ENCODE data around the gene CARD11. TPM values are rescaled to one million over a fixed set of nuclear protein-coding genes. Genes with fewer than 3 reads are reported as not detected.

CARD11 gene
- polyA plus RNA-seq, 1 of the 3 experiments (the other 2 are of a cell fraction), result not detected

DNA sequence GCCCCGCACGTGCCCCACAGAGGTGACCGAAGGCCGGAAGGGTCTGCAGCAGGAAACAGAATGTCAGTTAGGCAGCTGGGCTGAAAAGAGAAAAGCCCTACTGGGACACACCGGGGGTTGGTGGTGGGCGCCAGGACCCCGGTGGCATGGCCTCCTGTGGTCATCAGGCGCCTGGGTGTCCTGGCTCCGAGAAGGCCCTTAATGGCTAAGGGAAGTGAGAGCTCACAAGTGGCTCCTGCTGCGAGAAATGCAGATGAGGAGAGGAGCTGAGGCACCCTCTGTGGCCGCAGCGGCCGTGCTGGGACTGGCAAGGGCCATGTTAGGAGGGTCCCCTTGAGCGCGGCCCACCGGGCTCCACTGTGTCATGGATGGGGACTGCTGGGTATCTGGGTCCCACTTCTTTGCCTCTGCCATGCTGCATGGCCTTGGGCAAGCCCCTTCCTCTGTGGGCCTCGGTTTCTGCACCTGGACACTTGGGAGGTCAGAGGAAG, 120.3 kb downstream of the CARD11 start:
- peaks cover 23% of the 10 kb centered on the region for H3K27me3 ChIP-seq (ENCODE audit: insufficient read depth)
- no peak for DNase-seq
- H3K9me2 ChIP-seq, result no peaks in the 10 kb centered on the region
- 71% methylated on average over 16 of the region's 17 CpGs for WGBS (ENCODE audit: low lambda C conversion rate)
- POLR2A ChIA-PET, result no interaction called here
- H3K36me3 ChIP-seq (replicated peaks in 1 of 2; ENCODE audit: control insufficient read depth in 1 of 2, insufficient read depth in 2 of 2, low read length in 1 of 2), result no peaks in the 10 kb centered on the region
- CTCF ChIA-PET, result interaction anchor here (0.7 to 3.0 kb wide), 7 partner anchors 9 to 232 kb away, joined by 4 to 32 read pairs (median 13); no protein-coding TSS in a partner anchor
- H3K4me2 ChIP-seq, result no peak overlapping the region
- H3F3A ChIP-seq (replicated peaks; ENCODE audit: insufficient read depth), result no peaks in the 10 kb centered on the region
- no peak overlapping the region for H3K27ac ChIP-seq (ENCODE audit: low read depth in 2 of 2, low read length in 1 of 2)
- H3K4me1 ChIP-seq (ENCODE audit: control insufficient read depth in 1 of 2, insufficient read depth in 2 of 2, low read depth in 1 of 2, low read length in 1 of 2), result peaks cover 0 to 14% of the 10 kb centered on the region in 2 experiments; a peak in 1 of 4 replicates
- H4K20me1 ChIP-seq (ENCODE audit: insufficient read depth), result no peaks in the 10 kb centered on the region
- H3K9me3 ChIP-seq, result no peaks in the 10 kb centered on the region
- no peak overlapping the region for H2AFZ ChIP-seq (ENCODE audit: low read depth)
- no peak overlapping the region for H3K4me3 ChIP-seq (ENCODE audit: low read depth in 2 of 2, low read length in 1 of 2)
- no peaks in the 10 kb centered on the region for H3K79me2 ChIP-seq (ENCODE audit: insufficient read depth)
- no peak overlapping the region for H3K9ac ChIP-seq
- TF ChIP-seq GATA2 (CRISPR knock-in tag; IDR thresholded peaks at IDR 0.05), result no peak
- no peak for TF ChIP-seq RFX5 (IDR thresholded peaks at IDR 0.05; ENCODE audit: low read length)
- TF ChIP-seq, protein P1, sequence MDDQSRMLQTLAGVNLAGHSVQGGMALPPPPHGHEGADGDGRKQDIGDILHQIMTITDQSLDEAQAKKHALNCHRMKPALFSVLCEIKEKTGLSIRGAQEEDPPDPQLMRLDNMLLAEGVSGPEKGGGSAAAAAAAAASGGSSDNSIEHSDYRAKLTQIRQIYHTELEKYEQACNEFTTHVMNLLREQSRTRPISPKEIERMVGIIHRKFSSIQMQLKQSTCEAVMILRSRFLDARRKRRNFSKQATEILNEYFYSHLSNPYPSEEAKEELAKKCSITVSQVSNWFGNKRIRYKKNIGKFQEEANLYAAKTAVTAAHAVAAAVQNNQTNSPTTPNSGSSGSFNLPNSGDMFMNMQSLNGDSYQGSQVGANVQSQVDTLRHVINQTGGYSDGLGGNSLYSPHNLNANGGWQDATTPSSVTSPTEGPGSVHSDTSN (IDR thresholded peaks at IDR 0.05), result no peak
- no peak for TF ChIP-seq FOSL2 (IDR thresholded peaks at IDR 0.05; ENCODE audit: borderline replicate concordance, low read depth)
- TF ChIP-seq RAD21 (IDR thresholded peaks at IDR 0.05; ENCODE audit: low read length), result no peak
- TF ChIP-seq, protein P2, sequence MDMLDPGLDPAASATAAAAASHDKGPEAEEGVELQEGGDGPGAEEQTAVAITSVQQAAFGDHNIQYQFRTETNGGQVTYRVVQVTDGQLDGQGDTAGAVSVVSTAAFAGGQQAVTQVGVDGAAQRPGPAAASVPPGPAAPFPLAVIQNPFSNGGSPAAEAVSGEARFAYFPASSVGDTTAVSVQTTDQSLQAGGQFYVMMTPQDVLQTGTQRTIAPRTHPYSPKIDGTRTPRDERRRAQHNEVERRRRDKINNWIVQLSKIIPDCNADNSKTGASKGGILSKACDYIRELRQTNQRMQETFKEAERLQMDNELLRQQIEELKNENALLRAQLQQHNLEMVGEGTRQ (IDR thresholded peaks at IDR 0.05; ENCODE audit: borderline replicate concordance, low read depth, low read length), result no peak
- TF ChIP-seq, protein P3, sequence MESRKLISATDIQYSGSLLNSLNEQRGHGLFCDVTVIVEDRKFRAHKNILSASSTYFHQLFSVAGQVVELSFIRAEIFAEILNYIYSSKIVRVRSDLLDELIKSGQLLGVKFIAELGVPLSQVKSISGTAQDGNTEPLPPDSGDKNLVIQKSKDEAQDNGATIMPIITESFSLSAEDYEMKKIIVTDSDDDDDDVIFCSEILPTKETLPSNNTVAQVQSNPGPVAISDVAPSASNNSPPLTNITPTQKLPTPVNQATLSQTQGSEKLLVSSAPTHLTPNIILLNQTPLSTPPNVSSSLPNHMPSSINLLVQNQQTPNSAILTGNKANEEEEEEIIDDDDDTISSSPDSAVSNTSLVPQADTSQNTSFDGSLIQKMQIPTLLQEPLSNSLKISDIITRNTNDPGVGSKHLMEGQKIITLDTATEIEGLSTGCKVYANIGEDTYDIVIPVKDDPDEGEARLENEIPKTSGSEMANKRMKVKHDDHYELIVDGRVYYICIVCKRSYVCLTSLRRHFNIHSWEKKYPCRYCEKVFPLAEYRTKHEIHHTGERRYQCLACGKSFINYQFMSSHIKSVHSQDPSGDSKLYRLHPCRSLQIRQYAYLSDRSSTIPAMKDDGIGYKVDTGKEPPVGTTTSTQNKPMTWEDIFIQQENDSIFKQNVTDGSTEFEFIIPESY (IDR thresholded peaks at IDR 0.05; ENCODE audit: borderline replicate concordance, low read depth), result no peak
- TF ChIP-seq POLR2AphosphoS5 (IDR thresholded peaks at IDR 0.05; ENCODE audit: low read depth, low read length), result no peak
- TF ChIP-seq, protein P4, sequence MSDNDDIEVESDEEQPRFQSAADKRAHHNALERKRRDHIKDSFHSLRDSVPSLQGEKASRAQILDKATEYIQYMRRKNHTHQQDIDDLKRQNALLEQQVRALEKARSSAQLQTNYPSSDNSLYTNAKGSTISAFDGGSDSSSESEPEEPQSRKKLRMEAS (IDR thresholded peaks at IDR 0.05; ENCODE audit: low read depth), result no peak
- no peak for TF ChIP-seq FOXM1 (IDR thresholded peaks at IDR 0.05; ENCODE audit: low read depth)
- no peak for TF ChIP-seq RCOR1 (IDR thresholded peaks at IDR 0.05; ENCODE audit: low read length)
- TF ChIP-seq MEF2A (IDR thresholded peaks at IDR 0.05; ENCODE audit: borderline replicate concordance, low read depth), result no peak
- TF ChIP-seq SMC3 (IDR thresholded peaks at IDR 0.05; ENCODE audit: low read depth, low read length), result no peak
- no peak for TF ChIP-seq MXI1 (IDR thresholded peaks at IDR 0.05; ENCODE audit: low read depth, low read length)
- no peak for TF ChIP-seq TAF1 (IDR thresholded peaks at IDR 0.05; ENCODE audit: borderline replicate concordance, low read depth, low read length)
- TF ChIP-seq CHD2 (IDR thresholded peaks at IDR 0.05; ENCODE audit: low read length, partially characterized antibody), result no peak
- TF ChIP-seq EZH2phosphoT487 (IDR thresholded peaks at IDR 0.05; ENCODE audit: borderline replicate concordance, low read depth), result no peak
- TF ChIP-seq, protein P5, sequence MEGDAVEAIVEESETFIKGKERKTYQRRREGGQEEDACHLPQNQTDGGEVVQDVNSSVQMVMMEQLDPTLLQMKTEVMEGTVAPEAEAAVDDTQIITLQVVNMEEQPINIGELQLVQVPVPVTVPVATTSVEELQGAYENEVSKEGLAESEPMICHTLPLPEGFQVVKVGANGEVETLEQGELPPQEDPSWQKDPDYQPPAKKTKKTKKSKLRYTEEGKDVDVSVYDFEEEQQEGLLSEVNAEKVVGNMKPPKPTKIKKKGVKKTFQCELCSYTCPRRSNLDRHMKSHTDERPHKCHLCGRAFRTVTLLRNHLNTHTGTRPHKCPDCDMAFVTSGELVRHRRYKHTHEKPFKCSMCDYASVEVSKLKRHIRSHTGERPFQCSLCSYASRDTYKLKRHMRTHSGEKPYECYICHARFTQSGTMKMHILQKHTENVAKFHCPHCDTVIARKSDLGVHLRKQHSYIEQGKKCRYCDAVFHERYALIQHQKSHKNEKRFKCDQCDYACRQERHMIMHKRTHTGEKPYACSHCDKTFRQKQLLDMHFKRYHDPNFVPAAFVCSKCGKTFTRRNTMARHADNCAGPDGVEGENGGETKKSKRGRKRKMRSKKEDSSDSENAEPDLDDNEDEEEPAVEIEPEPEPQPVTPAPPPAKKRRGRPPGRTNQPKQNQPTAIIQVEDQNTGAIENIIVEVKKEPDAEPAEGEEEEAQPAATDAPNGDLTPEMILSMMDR (IDR thresholded peaks at IDR 0.05), result no peak
- TF ChIP-seq SIN3A (IDR thresholded peaks at IDR 0.05; ENCODE audit: borderline replicate concordance, low read depth, low read length), result no peak
- no peak for TF ChIP-seq EP300 (IDR thresholded peaks at IDR 0.05; ENCODE audit: borderline replicate concordance in 1 of 2, low read depth in 1 of 2, low read length in 1 of 2)

All from SK-N-SH (cell line).